ENCODE results near the gene SERPING1.

The SERPING1 gene

GRCh38 chr11:57635246-57635645 is 37.8 kb downstream of the SERPING1 start:
- Histone ChIP-seq H3K79me2 (ENCODE audit: insufficient read depth, low read length) (no peaks in the 10 kb centered on the region), H4K20me1 (ENCODE audit: low read depth, low read length) (no peaks in the 10 kb centered on the region), H3F3A (ENCODE audit: insufficient read depth) (no peaks in the 10 kb centered on the region), H3K27ac (ENCODE audit: low read depth, low read length) (no peak overlapping the region), H3K4me2 (ENCODE audit: low read depth, low read length, poor library complexity, severe bottlenecking) (no peak overlapping the region), H3K27me3 (ENCODE audit: low read length) (no peaks in the 10 kb centered on the region), H2AFZ (ENCODE audit: low read depth, low read length, severe bottlenecking) (no peak overlapping the region), H3K36me3 (ENCODE audit: low read length) (no peaks in the 10 kb centered on the region), H3K9ac (ENCODE audit: low read length) (no peak overlapping the region), H3K4me3 (ENCODE audit: insufficient read depth, low read length, poor library complexity, severe bottlenecking) (no peak overlapping the region), H3K9me2 (replicated peaks; ENCODE audit: insufficient read depth, low read length) (no peaks in the 10 kb centered on the region), H3K9me3 (ENCODE audit: insufficient read depth, low read length) (no peaks in the 10 kb centered on the region)
- no peak for TF ChIP-seq EZH2phosphoT487 (conservative IDR thresholded peaks at IDR 0.05; ENCODE audit: low read length)
- no peak for TF ChIP-seq CTCF (IDR thresholded peaks at IDR 0.05; ENCODE audit: insufficient read depth, low read length, poor library complexity, severe bottlenecking)

DNA sequence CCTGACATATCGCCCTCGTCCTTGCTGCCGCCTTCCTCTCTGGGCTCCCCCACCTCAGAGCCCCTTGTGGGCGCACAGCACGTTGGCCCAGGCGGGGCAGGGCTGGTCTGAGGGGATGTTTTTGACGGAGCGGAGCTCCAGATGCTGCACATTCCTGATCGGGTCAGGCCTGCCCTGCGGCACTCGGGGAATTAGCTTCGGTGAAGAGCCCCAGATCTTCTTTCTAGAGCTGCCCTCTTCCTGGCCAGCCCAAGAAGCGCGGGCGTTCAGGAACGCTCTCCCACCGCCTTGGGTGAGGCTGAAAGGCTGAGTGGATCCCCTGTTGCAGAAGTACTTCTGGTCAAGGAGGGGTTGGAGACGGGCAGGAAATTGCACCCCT is 40.1 kb downstream of the SERPING1 start:
- TF ChIP-seq EZH2phosphoT487 (conservative IDR thresholded peaks at IDR 0.05; ENCODE audit: low read length) (no peak), CTCF (IDR thresholded peaks at IDR 0.05; ENCODE audit: insufficient read depth, low read length, poor library complexity, severe bottlenecking) (no peak)
- no peaks in the 10 kb centered on the region for H3F3A ChIP-seq (ENCODE audit: insufficient read depth)
- no peaks in the 10 kb centered on the region for H3K36me3 ChIP-seq (ENCODE audit: low read length)
- H3K79me2 ChIP-seq (ENCODE audit: insufficient read depth, low read length) = no peaks in the 10 kb centered on the region
- no peak overlapping the region for H3K9ac ChIP-seq (ENCODE audit: low read length)
- H3K9me3 ChIP-seq (ENCODE audit: insufficient read depth, low read length) = no peaks in the 10 kb centered on the region
- H3K4me2 ChIP-seq (ENCODE audit: low read depth, low read length, poor library complexity, severe bottlenecking) = no peak overlapping the region
- no peak overlapping the region for H2AFZ ChIP-seq (ENCODE audit: low read depth, low read length, severe bottlenecking)
- no peaks in the 10 kb centered on the region for H3K27me3 ChIP-seq (ENCODE audit: low read length)
- no peaks in the 10 kb centered on the region for H3K9me2 ChIP-seq (replicated peaks; ENCODE audit: insufficient read depth, low read length)
- H3K4me3 ChIP-seq (ENCODE audit: insufficient read depth, low read length, poor library complexity, severe bottlenecking) = no peak overlapping the region
- H4K20me1 ChIP-seq (ENCODE audit: low read depth, low read length) = no peaks in the 10 kb centered on the region
- no peak overlapping the region for H3K27ac ChIP-seq (ENCODE audit: low read depth, low read length)

DNA sequence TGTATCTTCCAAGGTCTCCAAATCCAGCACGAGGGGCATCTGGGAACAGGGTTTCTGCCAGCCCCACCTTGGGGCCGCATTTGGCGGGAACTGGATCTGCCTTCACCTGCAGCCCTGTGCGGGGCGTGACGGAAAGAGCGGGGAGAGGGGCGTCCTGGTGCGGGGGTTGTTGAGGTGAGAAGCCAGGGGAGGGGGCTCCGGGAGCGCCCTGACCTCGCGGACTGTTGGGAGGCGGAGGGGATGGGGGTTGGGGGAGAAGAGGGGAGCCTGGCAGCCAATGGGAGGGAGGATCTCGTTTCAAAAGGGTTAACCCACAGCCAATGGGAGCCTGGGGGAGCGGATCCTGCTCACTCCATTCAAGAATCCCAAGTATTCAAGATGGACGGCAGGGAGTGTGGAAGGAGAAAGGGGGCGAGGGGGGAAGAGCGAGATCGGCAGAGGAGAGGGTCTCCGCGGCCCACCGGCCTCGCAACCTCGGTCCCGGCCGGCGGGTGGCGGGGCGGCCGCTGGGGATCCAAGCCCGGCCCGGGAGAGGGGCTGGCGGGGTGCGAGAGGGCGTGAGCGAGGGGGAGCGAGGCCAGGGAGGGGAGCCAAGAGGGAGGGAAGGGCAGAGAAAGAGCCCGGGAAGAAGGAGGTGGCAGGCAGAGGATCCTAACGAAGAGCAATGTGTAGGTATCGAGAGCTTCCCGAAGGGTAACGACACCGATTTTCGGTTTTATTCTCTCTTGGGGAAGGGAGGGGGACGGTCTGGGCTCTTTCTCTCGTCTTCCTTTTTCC is 40.7 kb downstream of the SERPING1 start:
- Histone ChIP-seq H3K9me3 (ENCODE audit: insufficient read depth, low read length) (no peaks in the 10 kb centered on the region), H3K79me2 (ENCODE audit: insufficient read depth, low read length) (no peaks in the 10 kb centered on the region), H3K27me3 (ENCODE audit: low read length) (no peaks in the 10 kb centered on the region), H2AFZ (ENCODE audit: low read depth, low read length, severe bottlenecking) (no peak overlapping the region), H3K36me3 (ENCODE audit: low read length) (no peaks in the 10 kb centered on the region), H3K4me3 (ENCODE audit: insufficient read depth, low read length, poor library complexity, severe bottlenecking) (no peak overlapping the region), H3K9ac (ENCODE audit: low read length) (no peak overlapping the region), H3F3A (ENCODE audit: insufficient read depth) (no peaks in the 10 kb centered on the region), H4K20me1 (ENCODE audit: low read depth, low read length) (no peaks in the 10 kb centered on the region), H3K4me2 (ENCODE audit: low read depth, low read length, poor library complexity, severe bottlenecking) (no peak overlapping the region), H3K27ac (ENCODE audit: low read depth, low read length) (no peak overlapping the region), H3K9me2 (replicated peaks; ENCODE audit: insufficient read depth, low read length) (no peaks in the 10 kb centered on the region)
- no peak for TF ChIP-seq EZH2phosphoT487 (conservative IDR thresholded peaks at IDR 0.05; ENCODE audit: low read length)
- TF ChIP-seq CTCF (IDR thresholded peaks at IDR 0.05; ENCODE audit: insufficient read depth, low read length, poor library complexity, severe bottlenecking) = no peak

All from SU-DHL-6 (cell line).